ENCODE results near the gene MON2. TPM values are rescaled to one million over a fixed set of nuclear protein-coding genes. Genes with fewer than 3 reads are reported as not detected.
"Not testable (repeated sequence)": the region's sequence is repeated elsewhere in the genome, so short reads cannot be mapped to it uniquely, and the experiment has no call there.

Gene MON2
- total and polyA plus RNA-seq, 2 of the 13 experiments (the other 11 are each of a cell fraction or from before 2014, with no cell fraction given) = 10.5 to 24.8 TPM

DNA sequence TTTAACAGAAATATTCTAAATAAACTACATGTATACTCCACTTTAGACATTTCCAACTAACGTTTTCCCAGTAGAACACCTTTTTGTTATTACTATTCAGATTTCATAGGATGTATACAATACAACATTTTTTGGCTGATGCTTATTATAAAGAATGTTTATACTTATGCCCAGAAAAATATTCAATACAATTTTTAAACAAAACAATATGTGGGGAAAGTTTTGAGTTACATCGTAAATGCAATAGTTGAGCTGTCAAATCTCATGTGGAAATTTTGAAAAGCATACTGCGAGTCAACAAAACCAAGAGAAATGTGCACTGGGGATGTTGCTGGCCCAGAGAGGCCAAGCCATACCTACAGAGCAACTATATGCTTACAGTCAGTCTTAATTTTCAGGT lies 18.2 kb upstream of the MON2 start:
- no peak for FAIRE-seq
- H3K27me3 ChIP-seq (ENCODE audit: control insufficient read depth in 1 of 2, insufficient read depth in 2 of 2, low read length in 2 of 2) = no peaks in the 10 kb centered on the region
- H3K4me2 ChIP-seq (ENCODE audit: low read depth, low read length) = no peak overlapping the region
- ATAC-seq = no peak
- intact Hi-C loops (cut with micrococcal nuclease; ENCODE audit: unreplicated experiment) = no loop called here
- DNase-seq (ENCODE audit: low spot score) = no peak
- H3K4me3 ChIP-seq (replicated peaks in 1 of 3; ENCODE audit: insufficient read depth in 1 of 3, low read depth in 2 of 3, low read length in 3 of 3) = no peak overlapping the region
- H4K20me1 ChIP-seq (ENCODE audit: insufficient read depth, low read length) = no peaks in the 10 kb centered on the region
- WGBS (ENCODE audit: low lambda C conversion rate) = 49% methylated on average over 3 of the region's 3 CpGs
- H3K9me3 ChIP-seq (ENCODE audit: low read length) = no peaks in the 10 kb centered on the region; the same call in 1 of the 2 replicates
- POLR2A ChIA-PET = no interaction called here
- no peaks in the 10 kb centered on the region for H3K79me2 ChIP-seq (ENCODE audit: insufficient read depth, low read length)
- H3K27ac ChIP-seq (ENCODE audit: extremely low read length, insufficient read depth, low read length) = no peak overlapping the region
- no peak overlapping the region for H3K9ac ChIP-seq (ENCODE audit: insufficient read depth, low read depth, low read length)
- BruUV-seq (replicated peaks) = no TSS peak
- H3K36me3 ChIP-seq (replicated peaks in 1 of 2; ENCODE audit: control insufficient read depth in 1 of 2, insufficient read depth in 2 of 2, low read length in 2 of 2) = no peaks in the 10 kb centered on the region
- in situ Hi-C loops (cut with HindIII; ENCODE audit: extremely low pct_ligation_motif_present, low pct_unique_long_range_greater_than_20kb) = no loop called here
- TF ChIP-seq FOXJ3 (CRISPR knock-in tag; IDR thresholded peaks at IDR 0.05; ENCODE audit: borderline replicate concordance) (no peak), NR2F6 (IDR thresholded peaks at IDR 0.05) (no peak), NR2F6 (CRISPR knock-in tag; IDR thresholded peaks at IDR 0.05) (no peak), ZFAT (CRISPR knock-in tag; conservative IDR thresholded peaks at IDR 0.05) (no peak), KLF16 (CRISPR knock-in tag; IDR thresholded peaks at IDR 0.05) (no peak), HOXD1 (CRISPR knock-in tag; IDR thresholded peaks at IDR 0.05) (no peak), ZNF501 (CRISPR knock-in tag; IDR thresholded peaks at IDR 0.05) (no peak)
- TF ChIP-seq, protein P1, sequence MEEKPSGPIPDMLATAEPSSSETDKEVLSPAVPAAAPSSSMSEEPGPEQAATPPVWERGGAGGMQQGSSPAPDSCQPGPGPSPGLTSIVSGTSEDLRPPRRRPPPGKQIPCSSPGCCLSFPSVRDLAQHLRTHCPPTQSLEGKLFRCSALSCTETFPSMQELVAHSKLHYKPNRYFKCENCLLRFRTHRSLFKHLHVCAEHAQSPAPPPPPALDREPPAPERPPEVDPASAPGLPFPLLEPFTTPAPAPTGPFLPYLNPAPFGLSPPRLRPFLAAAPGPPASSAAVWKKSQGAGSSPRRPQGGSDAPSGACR (CRISPR knock-in tag; IDR thresholded peaks at IDR 0.05) = no peak
- TF ChIP-seq, protein P2, sequence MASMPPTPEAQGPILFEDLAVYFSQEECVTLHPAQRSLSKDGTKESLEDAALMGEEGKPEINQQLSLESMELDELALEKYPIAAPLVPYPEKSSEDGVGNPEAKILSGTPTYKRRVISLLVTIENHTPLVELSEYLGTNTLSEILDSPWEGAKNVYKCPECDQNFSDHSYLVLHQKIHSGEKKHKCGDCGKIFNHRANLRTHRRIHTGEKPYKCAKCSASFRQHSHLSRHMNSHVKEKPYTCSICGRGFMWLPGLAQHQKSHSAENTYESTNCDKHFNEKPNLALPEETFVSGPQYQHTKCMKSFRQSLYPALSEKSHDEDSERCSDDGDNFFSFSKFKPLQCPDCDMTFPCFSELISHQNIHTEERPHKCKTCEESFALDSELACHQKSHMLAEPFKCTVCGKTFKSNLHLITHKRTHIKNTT (CRISPR knock-in tag; IDR thresholded peaks at IDR 0.05) = no peak
- TF ChIP-seq, protein P3, sequence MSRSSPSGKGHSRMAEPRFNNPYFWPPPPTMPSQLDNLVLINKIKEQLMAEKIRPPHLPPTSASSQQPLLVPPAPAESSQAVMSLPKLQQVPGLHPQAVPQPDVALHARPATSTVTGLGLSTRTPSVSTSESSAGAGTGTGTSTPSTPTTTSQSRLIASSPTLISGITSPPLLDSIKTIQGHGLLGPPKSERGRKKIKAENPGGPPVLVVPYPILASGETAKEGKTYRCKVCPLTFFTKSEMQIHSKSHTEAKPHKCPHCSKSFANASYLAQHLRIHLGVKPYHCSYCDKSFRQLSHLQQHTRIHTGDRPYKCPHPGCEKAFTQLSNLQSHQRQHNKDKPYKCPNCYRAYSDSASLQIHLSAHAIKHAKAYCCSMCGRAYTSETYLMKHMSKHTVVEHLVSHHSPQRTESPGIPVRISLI (CRISPR knock-in tag; IDR thresholded peaks at IDR 0.05; ENCODE audit: borderline replicate concordance) = no peak
- H2AFZ ChIP-seq (ENCODE audit: low read length) = no peak overlapping the region
- CTCF ChIA-PET (ENCODE audit: low intra/inter-chr PET ratio, low total read pairs) = no interaction called here
- no peaks in the 10 kb centered on the region for H3K4me1 ChIP-seq (ENCODE audit: insufficient read depth, low read length)

DNA sequence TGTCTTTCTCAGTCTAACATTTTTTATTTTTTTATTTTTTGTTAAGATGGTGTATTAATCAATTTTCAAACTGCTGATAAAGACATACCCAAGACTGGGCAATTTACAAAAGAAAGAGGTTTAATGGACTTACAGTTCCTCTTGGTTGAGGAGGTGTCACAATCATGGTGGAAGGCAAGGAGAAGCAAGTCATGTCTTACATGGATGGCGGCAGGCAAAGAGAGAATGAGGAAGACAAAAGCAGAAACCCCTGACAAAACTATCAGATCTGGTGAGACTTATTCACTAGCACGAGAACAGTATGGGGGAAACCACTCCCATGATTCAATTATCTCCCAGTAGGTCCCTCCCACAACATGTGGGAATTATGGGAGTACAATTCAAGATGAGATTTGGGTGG lies 11.2 kb upstream of the MON2 start:
- H3K27me3 ChIP-seq (ENCODE audit: control insufficient read depth in 1 of 2, insufficient read depth in 2 of 2, low read length in 2 of 2); H3K27ac ChIP-seq (ENCODE audit: extremely low read length, insufficient read depth, low read length); H3K4me3 ChIP-seq (replicated peaks in 1 of 3; ENCODE audit: insufficient read depth in 1 of 3, low read depth in 2 of 3, low read length in 3 of 3); H3K4me2 ChIP-seq (ENCODE audit: low read depth, low read length); FAIRE-seq; DNase-seq (ENCODE audit: low spot score); POLR2A ChIA-PET; CTCF ChIA-PET (ENCODE audit: low intra/inter-chr PET ratio, low total read pairs); intact Hi-C loops (cut with micrococcal nuclease; ENCODE audit: unreplicated experiment); in situ Hi-C loops (cut with HindIII; ENCODE audit: extremely low pct_ligation_motif_present, low pct_unique_long_range_greater_than_20kb); BruUV-seq (replicated peaks); H2AFZ ChIP-seq (ENCODE audit: low read length); H3K9me3 ChIP-seq (ENCODE audit: low read length); H4K20me1 ChIP-seq (ENCODE audit: insufficient read depth, low read length); H3K79me2 ChIP-seq (ENCODE audit: insufficient read depth, low read length); H3K9ac ChIP-seq (ENCODE audit: insufficient read depth, low read depth, low read length); ATAC-seq; H3K36me3 ChIP-seq (replicated peaks in 1 of 2; ENCODE audit: control insufficient read depth in 1 of 2, insufficient read depth in 2 of 2, low read length in 2 of 2); H3K4me1 ChIP-seq (ENCODE audit: insufficient read depth, low read length): not testable (repeated sequence)
- 0% methylated on average over 2 of the region's 2 CpGs for WGBS (ENCODE audit: low lambda C conversion rate)
